HK-2 (cell line): ENCODE measurements around the gene ANKRD27.
"Not testable (repeated sequence)": the region's sequence is repeated elsewhere in the genome, so short reads cannot be mapped to it uniquely, and the experiment has no call there.

Experiments
- DNase-seq: peaks from one replicate; pipeline ENCODE4 v3.0.0-alpha.2; 2018; ENCODE audit not compliant: unreplicated experiment

ANKRD27 gene

DNA sequence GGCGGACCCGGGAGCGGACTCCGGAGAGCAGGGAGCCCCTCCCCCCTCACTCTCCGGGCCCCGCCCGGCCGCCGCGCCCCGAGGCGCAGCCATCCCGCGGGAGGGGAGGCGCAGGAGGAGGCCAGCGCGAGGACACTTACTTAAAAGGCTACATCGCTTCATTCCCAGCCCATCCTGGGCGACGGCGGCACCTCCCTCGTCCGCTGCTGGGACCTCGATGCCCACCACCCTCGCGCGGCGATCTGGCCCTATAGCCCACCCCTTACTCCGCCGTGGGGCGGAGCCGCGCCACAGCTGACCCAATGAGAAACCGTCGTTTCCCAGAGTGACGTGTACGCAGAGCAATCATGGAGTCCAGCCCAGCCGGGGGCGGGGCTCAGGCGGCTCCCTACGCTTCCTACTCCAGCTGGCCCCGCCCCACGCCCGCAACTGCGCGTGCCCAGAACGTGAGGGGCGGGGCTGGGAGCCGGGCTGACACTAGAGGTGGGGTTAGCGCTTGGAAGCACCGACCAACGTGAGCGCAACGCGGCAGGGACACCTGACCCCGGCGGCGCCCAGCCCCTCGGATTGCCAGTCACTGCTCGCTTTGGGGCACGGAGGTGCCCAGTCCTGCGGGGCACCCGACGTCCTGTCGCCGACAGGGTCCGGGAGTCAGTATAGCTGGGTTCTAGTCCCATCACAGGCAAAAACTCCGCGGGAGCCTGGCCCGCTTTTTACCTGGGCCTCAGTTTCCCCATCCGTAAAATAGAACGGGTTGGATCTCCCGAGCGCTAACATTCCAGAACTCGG is at the start of gene ANKRD27:
Gene ANKRD27, minus strand, starts transcription at position 250 of the 789 bp plus-strand sequence. CDS start 16,165 bp downstream, outside the sequence.
- peak; percentile 98 for DNase-seq

- DNase-seq = no peak
Measured at GRCh38 chr19:32720936-32721250, 45.9 kb upstream of the ANKRD27 start.

DNA sequence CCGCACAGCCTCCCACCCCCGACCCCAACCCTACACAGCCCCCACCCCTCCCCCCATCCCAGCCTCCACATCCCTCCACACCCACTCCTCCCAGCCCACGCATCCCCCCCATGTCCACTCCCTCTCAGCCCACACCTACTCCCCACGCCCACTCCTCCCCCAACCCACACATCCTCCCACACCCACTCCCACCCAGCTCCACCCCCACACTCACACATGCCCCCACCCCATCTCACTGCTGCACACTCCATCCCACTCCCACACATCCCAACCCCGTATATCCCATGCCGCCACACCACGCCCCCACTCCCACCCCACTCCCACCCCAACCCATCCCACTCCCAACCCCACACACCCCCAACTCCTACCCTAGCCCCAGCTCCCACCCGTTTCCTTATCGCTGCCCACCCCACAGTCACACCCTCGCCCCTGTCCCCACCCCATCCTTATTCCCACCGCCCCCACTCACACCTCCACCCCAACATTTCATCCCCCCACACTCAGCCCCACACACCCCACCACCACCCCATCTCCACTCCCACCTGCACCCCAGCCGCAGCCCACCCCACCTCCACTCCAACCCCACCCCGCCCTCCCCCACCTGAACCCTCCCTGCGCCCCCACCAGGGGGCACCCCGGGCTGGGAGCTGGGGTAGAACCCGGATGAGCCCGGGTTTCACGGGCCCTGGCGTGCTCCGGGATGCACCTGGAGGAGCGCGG is 45.4 kb upstream of the ANKRD27 start:
- no peak for DNase-seq

DNA sequence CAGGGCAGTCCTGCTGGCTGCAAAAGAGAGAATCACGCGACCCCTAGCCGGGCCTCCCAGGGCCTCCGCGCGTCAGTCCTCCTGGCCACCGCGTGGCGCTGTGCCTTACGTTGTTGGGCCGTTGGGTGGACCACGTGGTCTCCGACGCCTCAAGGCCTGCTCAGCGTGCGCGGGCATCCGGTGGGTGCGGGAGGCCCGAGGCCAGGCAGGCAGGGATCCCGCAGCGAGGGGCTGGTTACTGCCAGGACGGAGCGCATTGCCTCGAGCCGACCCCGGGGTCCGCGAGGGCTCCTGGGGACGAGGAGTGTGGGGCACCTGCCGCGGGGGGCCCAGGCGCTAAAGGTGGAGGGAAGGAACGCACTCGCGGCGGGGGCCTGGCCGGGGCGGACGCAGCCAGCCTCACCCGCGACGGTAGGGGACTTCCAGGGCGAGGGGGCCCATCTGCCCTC is 44.7 kb upstream of the ANKRD27 start, which contains the start of gene TDRD12:
Gene TDRD12, plus strand, starts transcription at position 157 of the 449 bp plus-strand sequence. CDS start 306 bp downstream, outside the sequence.
- no peak for DNase-seq

- no peak for DNase-seq
Measured at GRCh38 chr19:32718286-32718685, 43.3 kb upstream of the ANKRD27 start.

DNA sequence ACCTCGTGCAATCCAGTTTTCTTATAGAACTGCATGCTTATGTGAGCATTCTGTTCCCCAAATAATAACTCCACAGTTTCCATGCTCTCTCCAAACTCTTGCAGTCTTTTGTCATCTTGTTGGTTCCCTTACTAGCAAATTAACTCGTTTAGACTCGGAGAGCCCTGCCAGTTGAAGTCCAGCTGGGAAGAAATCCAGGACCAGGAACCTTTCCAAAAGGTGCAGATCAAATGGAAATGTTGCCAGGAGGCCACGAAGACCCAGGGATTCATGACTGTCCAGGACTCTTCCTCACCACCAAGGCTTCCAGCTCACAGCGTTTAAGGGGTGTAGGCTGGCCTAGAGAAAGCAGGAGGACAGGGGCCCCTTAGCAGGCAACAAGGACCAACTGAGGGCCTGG is 42.5 kb upstream of the ANKRD27 start:
- DNase-seq = no peak

- not testable (repeated sequence) for DNase-seq
Measured at GRCh38 chr19:32716203-32716602, 41.2 kb upstream of the ANKRD27 start.

GRCh38 chr19:32711747-32712146 is 36.8 kb upstream of the ANKRD27 start:
- no peak for DNase-seq

DNA sequence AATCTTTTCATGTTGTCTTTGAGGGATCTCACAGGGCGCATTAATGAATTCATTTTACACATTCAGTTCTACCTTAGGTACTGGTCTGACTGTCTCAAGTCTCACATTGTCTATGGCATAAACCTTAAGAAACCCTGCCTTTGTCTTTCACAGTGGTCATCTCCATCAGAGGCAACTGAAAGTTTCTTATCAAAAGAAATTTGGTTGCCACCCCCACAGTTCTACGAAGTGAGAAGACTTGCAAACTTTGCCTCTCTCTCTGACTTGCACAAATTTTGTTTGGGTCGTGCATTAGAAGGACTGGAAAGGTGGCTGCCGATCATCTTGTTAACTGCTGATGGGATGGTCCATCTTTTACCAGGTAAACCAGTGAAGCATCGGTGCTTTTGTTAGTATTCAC is 34.1 kb upstream of the ANKRD27 start:
- no peak for DNase-seq

DNA sequence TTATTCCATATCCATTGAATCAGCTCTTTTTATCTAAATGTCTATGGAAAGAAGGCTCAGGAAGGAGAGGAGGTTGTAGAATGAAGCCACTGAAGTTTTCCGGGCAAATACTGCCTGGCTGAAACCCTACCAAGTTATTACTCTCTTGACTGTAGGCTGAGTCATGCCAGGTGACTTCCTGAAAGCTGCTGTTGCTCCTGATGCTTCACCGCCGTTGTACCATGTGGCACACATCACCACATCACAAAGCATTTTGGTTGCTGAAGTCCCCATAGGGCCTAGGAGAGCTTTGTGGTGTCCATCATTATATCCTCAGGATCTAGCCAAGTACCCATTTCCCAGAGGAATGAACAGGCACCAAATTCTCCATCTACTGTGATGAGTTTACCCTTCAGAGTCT is 33.5 kb upstream of the ANKRD27 start:
- no peak for DNase-seq

GRCh38 chr19:32704006-32704405 is 29.0 kb upstream of the ANKRD27 start:
- not testable (repeated sequence) for DNase-seq

DNA sequence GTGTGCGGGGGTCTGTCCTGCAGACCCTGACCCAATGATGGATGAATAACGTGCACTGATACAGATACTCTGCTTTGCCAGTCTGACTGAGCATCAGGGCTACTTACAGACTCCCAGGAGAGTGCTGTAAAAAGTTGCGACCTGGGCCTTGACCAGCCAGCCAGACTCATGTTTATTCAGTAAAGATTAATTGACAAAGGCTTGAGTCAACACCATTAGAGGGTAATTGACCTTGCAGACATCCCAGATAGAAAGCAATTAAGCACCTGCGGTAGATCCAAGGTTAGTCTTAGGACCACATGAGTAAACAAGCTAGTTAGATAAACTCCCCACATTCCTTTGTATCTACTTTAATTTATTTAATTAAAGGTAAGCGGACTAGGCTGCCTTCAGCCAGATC is 27.0 kb upstream of the ANKRD27 start:
- no peak for DNase-seq

DNA sequence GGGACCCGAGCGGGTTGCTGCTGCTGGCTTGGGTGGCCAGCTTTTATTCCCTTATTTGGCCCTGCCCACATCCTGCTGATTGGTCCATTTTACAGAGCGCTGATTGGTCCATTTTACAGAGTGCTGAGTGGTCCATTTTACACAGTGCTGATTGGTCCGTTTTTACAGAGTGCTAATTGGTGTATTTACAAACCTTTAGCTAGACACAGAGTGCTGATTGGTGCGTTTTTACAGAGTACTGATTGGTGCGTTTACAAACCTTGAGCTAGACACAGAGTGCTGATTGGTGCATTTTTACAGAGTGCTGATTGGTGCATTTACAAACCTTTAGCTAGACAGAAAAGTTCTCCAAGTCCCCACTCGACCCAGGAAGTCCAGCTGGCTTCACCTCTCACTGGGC is 25.1 kb upstream of the ANKRD27 start:
- DNase-seq = not testable (repeated sequence)

DNA sequence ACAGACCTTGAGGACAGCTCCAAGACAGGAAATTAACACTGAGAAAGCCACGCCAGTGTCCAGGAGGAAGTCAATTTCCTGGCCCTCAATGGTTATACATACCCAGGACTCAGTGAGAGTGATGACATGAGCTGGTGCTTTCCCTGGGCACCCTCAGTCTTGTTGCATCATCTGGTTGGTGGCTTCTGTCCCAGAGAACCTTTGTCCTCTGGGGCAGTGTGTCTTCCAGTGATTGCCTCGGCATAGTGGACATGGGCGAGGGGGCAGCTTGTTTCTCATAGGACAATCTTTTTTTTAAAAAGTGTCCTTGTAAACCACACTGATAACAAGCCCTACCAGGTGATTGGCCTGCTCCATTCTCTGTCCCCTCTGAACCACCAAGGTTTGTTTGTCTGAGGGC is 21.8 kb upstream of the ANKRD27 start:
- DNase-seq = not testable (repeated sequence)

DNA sequence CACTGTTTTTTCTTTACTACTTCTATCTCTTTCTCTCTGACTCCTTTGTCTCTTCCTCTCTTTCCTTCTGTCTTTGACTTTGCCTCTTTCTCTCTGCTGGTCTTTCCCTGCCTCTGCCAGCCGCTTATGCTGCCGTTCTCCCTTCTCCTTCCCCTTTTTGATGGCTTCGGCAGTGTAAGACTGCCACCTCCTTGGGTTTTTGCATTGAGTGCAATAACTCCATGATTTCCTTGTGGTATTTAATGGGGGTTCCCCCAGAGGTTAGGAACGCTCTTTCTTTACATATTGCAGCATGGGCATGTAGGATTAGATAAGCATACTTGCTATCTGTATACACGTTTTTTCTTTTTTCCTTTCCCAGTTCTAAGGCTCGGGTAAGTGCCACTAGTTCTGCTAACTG is 20.5 kb upstream of the ANKRD27 start:
- not testable (repeated sequence) for DNase-seq

- not testable (repeated sequence) for DNase-seq
Measured at GRCh38 chr19:32694851-32695250, 19.9 kb upstream of the ANKRD27 start.

DNA sequence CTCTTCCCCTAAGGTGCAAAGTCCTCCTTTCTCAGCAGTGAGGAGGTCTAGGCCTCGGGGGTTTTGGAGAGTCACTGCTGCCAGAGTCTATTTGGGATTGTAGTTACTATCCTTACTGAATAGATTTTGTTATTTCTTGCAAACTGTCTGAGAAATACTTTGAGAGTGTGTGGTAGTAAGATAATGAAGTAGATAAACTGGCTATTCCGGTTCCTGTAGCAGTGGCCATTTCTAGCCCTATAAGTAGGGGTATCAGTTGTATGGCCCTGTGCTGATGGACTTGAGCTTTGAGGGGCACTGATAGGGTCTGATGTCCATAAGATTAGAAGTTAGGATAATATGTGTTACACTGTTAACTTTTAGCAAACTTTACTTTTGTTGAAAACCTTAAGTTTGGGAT is 19.3 kb upstream of the ANKRD27 start:
- not testable (repeated sequence) for DNase-seq

DNA sequence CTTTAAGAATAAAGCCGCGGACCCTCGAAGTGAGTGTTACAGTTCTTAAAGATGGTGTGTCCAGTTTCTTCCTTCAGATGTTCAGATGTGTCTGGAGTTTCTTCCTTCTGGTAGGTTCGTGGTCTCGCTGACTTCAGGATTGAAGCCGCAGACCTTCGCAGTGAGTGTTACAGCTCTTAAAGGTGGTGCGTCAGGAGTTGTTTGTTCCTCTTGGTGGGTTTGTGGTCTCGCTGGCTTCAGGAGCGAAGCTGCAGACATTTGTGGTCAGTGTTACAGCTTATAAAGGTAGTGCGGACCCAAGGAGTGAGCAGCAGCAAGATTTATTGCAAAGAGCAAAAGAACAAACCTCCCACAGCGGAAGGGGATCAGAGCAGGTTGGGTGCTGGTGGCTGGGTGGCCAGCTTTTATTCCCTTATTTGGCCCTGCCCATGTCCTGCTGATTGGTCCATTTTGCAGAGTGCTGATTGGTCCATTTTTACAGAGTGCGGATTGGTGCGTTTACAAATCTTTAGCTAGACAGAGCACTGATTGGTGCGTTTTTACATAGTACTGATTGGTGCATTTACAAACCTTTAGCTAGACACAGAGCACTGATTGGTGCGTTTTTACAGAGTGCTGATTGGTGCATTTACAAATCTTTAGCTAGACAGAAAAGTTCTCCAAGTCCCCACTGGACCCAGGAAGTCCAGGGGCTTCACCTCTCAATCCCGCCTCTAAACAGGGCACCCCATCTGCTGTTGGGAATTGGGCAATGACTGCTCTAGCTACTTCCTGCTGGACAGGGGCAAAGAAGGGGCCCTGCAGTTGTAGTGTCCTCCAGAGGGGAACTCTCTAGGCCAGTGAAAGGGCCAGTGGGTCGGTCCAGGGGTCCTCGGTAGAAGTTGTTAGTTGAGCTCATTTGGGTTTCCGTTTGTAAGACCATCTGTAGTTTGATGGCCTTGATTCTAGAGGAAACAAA is 18.4 kb upstream of the ANKRD27 start:
- DNase-seq = not testable (repeated sequence)

DNA sequence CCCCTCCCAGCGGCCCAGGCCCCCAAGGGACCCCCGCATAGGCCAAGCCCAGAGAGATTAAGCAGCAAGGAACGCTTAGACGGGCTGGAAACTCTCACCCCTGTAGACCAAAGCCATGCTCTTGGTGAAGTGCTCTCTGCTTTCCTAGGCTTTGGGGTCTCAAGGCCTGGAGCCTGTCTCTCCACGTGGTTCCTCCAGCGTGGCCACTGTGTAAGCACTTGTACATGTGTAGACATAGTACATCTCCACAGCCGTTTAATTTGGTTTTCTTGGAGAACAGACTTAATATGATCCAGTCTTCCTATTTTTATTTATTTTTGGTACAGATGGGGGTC is 17.7 kb upstream of the ANKRD27 start:
- DNase-seq = no peak

GRCh38 chr19:32691952-32692726 is 17.2 kb upstream of the ANKRD27 start:
- DNase-seq = peak; percentile 69

DNA sequence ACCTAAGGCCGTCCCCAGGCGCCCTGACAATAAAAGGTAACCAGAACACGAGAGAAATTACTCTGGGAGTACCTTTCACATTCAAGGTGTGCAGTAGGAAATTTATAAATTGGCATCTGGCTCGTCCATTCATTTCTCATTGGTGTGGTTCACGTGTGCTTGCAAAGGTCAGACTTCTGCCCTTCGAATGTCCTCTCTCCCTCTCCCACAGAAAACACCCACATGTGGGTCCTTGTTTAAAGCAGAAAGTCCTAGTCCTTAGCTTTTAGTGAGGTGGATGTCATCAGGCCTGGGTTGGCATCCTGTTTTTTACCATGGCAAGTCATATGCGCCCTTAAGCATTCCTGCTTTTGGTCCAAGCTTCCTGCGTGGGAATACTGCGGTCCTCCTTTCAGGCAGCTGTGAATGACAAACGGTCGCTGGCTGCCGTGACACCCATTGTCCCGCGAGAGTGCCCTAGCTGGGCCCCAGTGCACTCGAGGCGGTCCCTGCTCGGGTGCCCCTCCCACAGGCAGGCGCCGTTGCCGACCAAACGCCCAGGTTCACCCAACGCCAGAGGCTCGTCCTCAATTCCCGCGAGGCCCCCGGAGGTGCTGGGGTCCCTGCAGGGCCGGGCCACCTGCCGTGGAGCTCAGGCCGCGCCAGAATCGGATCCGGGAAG is 16.4 kb upstream of the ANKRD27 start, which contains the start of gene NUDT19:
Gene NUDT19, plus strand, starts transcription at position 531 of the 661 bp plus-strand sequence. CDS start 140 bp downstream, outside the sequence.
- DNase-seq = peak; percentile 91
